Stimulated activated memory B cell treated with anti-CD40 and anti-IgM and Interleukin-4, amounts not matched to agents 10 μg/mL and 1 μg/mL and 100 μg/mL, for 72 hours (primary cell): Measurements from ENCODE around the gene TLE4.

Experiments
- ATAC-seq: fragments of 150-1000 bp; cut with Tn5 transposase; 2 replicates; pipeline ENCODE4 v1.10.0; 2021
- H3K27ac Mint-ChIP-seq: one replicate; pipeline ENCODE4 v1.8.0; 2022; ENCODE audit warnings: mild to moderate bottlenecking, mixed read lengths
- H3K27me3 Mint-ChIP-seq: one replicate; pipeline ENCODE4 v1.8.0; 2022; ENCODE audit warnings: mixed read lengths
- H3K36me3 Mint-ChIP-seq: one replicate; pipeline ENCODE4 v1.8.0; 2022; ENCODE audit warnings: mixed read lengths
- H3K4me1 Mint-ChIP-seq: one replicate; pipeline ENCODE4 v1.8.0; 2022; ENCODE audit warnings: mixed read lengths
- H3K4me3 Mint-ChIP-seq: one replicate; pipeline ENCODE4 v1.8.0; 2022; ENCODE audit warnings: mild to moderate bottlenecking, moderate library complexity, mixed read lengths
- H3K9me3 Mint-ChIP-seq: one replicate; pipeline ENCODE4 v1.8.0; 2022; ENCODE audit warnings: mixed read lengths

TLE4 gene

DNA sequence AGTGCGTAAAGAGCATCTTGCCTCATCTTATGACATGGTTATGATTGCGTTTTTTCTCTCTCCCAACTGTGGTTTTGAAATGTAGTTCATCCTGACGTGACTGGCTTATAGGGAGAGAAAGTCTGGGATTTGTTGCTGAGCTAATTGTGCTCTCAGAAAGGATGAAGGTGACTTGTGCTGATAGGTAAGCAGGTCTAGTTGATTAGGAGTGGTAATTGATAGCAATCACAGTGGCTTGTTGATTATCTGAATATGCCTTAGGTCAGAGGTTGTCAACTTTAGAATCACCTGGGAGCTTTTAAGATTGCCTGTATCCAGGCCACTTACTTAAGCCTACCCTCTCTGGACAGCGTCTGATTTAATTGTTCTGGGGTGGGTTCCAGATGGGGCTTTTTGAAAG, 117.8 kb downstream of the TLE4 start:
- no peak overlapping the region for H3K4me3 Mint-ChIP-seq
- no peak overlapping the region for H3K27ac Mint-ChIP-seq
- H3K36me3 Mint-ChIP-seq = peaks cover 42% of the 10 kb centered on the region
- no peak for ATAC-seq
- H3K9me3 Mint-ChIP-seq = peaks cover 2% of the 10 kb centered on the region
- H3K4me1 Mint-ChIP-seq = peaks cover 32% of the 10 kb centered on the region
- H3K27me3 Mint-ChIP-seq = no peaks in the 10 kb centered on the region

DNA sequence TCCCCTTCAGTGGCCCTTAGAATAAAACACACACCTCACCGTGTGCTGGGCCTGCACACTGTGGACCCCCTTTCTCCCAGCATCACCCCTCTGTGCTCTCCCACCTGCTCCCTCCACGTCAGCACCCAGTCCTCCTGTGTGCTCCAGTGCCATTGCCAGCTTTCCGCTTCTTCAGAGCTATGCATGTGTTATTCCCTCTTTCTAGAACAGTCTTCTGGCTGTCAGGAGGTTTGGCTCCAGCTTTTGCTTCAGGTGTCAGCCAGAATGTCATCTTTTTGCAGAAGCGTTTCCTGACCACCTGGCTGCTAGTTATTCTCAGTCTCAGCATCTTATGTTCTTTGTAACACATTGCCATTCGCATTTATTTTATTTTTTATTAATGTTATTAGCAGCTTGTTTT, 119.7 kb downstream of the TLE4 start:
- no peaks in the 10 kb centered on the region for H3K27me3 Mint-ChIP-seq
- H3K36me3 Mint-ChIP-seq = peaks cover 44% of the 10 kb centered on the region
- H3K4me1 Mint-ChIP-seq = peaks cover 38% of the 10 kb centered on the region
- no peak overlapping the region for H3K27ac Mint-ChIP-seq
- no peak overlapping the region for H3K4me3 Mint-ChIP-seq
- H3K9me3 Mint-ChIP-seq = peaks cover 2% of the 10 kb centered on the region
- no peak for ATAC-seq

DNA sequence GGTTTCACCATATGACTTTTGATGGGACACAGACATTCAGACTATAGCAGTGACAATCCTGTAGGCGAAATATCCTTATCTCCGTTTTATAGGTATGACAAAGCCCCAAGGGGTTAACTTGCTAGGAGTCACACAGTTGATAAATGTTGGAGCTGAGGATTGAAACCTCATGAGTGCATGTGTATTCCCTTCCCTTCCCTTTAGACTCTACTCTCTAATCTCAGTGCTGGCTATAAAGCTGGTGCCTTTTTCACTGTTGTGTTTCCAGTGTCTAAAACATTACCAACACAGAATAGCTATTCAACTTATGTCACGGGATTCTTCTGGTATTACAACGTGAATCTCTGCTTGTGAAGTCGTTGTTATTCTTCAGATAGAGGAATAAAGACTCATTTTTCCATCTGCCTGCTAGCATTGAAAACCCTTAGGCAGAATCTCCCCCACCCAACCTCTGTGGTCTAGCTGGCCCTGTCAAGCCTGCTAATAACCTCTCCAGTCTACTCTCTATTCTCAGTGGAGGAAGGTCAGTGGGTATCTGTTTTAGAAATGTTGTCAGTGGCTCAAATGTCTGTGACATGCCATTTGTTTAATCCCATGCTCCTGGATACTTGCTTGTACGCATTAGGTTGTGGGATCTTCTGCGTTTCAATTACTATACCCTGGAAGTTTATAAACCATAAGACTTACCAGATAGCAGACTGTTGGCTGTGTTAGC, 121.2 kb downstream of the TLE4 start:
- no peaks in the 10 kb centered on the region for H3K9me3 Mint-ChIP-seq
- H3K27me3 Mint-ChIP-seq = no peaks in the 10 kb centered on the region
- H3K4me1 Mint-ChIP-seq = peaks cover 31% of the 10 kb centered on the region
- H3K36me3 Mint-ChIP-seq = peaks cover 33% of the 10 kb centered on the region
- no peak overlapping the region for H3K4me3 Mint-ChIP-seq
- no peak overlapping the region for H3K27ac Mint-ChIP-seq
- ATAC-seq = no peak

DNA sequence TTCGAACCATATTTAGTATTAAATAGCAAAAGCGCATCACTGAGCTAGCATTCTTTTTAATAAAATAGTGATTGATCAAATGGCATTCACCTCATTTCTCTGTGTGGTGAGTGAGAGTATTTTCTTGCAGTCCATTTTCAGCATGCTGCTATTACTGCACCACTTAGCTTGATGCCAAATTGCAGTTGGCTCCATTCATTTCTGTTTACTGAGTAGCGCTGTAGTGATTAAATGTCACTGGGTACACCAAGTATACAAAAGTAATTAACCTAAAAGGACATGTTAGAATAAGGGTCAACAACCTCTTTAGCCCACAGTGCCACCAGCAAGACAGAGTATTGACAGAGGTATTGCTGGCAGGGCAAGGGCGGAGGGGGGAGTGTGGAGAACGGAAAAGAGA, 122.0 kb downstream of the TLE4 start:
- Mint-ChIP-seq H3K27ac (no peak overlapping the region), H3K27me3 (no peaks in the 10 kb centered on the region), H3K4me1 (peaks cover 31% of the 10 kb centered on the region), H3K36me3 (peaks cover 33% of the 10 kb centered on the region), H3K4me3 (peak overlapping the region; percentile 7), H3K9me3 (no peaks in the 10 kb centered on the region)
- no peak for ATAC-seq

DNA sequence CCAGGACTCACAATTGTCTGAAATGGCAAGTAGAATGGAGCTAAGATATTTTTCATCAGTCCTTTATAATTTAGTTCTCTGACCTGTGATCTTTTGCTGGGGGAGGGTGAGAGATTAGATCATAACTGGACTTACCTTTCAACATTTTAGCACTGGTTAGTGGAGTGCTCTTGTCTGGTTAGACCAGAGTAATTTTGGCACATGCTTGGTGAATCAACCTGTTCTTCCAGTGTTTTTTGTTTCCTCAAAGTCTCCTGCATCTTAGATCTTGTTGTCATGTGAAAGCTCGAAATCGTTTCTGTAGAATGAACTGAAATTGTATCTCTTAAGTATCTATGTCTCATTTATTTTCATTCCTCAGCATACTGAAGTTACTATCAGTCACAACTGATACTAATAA, 122.4 kb downstream of the TLE4 start:
- no peak for ATAC-seq
- no peak overlapping the region for H3K27ac Mint-ChIP-seq
- peaks cover 33% of the 10 kb centered on the region for H3K36me3 Mint-ChIP-seq
- H3K9me3 Mint-ChIP-seq = no peaks in the 10 kb centered on the region
- no peak overlapping the region for H3K4me3 Mint-ChIP-seq
- H3K4me1 Mint-ChIP-seq = peaks cover 31% of the 10 kb centered on the region
- no peaks in the 10 kb centered on the region for H3K27me3 Mint-ChIP-seq

DNA sequence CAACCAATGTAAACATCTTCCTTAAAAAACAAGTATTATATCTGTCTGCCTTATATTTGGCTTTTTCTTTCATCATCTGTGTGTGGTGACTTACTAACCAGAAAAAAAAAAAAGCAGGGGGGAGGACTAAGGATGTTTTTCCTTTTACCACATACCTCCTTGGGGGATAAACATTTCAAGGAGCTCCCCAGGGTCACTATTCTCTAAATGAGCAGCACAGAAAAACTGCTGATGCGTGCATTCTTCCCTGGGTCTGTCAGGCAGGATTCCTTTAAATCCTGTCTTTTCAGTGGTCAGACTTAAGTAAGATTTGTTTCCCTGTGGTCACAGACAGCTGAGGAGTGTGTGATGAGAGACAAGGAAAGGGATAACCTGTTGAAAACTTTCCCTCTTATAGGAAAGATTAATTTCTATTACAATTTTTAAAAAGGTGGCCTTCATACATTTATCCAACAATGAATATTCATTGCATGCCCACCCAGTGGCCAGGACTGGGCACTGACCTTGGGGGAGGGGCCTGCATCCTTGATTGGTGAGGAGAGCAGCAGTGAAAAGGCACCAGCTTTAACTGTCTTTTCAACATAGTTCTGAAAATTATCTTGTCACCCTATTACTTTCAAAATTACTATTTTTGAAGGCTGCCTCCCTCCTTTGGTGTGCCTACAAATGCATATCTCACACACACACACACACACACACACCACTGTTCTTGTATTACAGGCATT, 123.1 kb downstream of the TLE4 start:
- Mint-ChIP-seq H3K27ac (peak overlapping the region; percentile 25), H3K4me1 (peaks cover 30% of the 10 kb centered on the region), H3K27me3 (no peaks in the 10 kb centered on the region), H3K9me3 (no peaks in the 10 kb centered on the region), H3K4me3 (no peak overlapping the region), H3K36me3 (peaks cover 31% of the 10 kb centered on the region)
- no peak for ATAC-seq

DNA sequence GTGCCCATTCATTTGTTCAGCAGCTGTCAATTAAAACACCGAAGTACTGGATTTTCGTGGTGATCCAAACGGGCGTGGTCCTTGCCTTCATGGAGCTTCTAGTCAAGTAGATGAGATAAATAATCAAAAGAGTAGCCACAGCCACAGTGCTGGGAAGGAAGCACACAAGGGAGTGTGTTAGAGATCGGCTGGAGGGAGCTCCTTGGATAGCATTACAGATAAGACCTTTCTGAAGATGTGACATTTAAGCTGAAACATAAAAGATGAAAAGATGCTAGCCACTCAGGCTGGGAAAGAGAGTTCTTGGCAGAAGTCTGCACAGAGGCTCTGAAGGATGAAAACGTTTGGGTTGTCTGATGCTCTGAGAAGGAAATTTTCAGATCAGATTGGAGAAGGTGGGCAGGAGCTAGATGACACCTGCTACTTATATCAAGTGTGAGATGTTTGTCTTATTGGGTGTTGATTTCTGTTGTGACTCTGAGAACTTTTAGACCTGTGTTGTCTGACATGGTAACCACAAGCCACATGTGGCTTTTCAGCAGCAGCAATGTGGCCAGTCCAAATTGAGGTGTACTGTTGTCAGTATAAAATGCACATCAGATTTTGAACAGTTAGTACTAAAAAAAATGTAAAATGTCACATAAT, 123.9 kb downstream of the TLE4 start:
- Mint-ChIP-seq H3K9me3 (no peaks in the 10 kb centered on the region), H3K27ac (peak overlapping the region; percentile 25), H3K4me1 (peaks cover 31% of the 10 kb centered on the region), H3K4me3 (no peak overlapping the region), H3K36me3 (peaks cover 27% of the 10 kb centered on the region), H3K27me3 (no peaks in the 10 kb centered on the region)
- ATAC-seq = no peak

DNA sequence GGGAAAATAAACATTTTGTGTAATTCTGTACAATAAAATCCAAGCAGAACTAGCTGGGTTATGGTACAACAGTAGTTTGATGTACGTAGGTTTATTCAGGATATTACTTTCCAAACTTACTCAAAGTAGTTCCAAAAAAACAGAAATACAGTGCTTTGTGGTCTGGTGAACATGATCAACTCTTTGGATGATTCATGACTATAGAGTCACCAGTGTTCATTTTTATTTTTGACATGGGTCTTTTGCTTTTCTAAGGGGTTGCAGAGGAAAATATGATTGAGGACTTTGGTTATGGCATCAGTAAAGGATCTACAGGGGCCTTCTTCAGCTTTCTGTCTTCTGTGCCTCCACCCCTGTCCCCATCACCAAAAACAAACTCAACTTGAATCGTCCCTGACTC, 127.2 kb downstream of the TLE4 start:
- Mint-ChIP-seq H3K4me1 (peaks cover 40% of the 10 kb centered on the region), H3K36me3 (peaks cover 21% of the 10 kb centered on the region), H3K9me3 (no peaks in the 10 kb centered on the region), H3K4me3 (no peak overlapping the region), H3K27me3 (no peaks in the 10 kb centered on the region), H3K27ac (no peak overlapping the region)
- no peak for ATAC-seq

DNA sequence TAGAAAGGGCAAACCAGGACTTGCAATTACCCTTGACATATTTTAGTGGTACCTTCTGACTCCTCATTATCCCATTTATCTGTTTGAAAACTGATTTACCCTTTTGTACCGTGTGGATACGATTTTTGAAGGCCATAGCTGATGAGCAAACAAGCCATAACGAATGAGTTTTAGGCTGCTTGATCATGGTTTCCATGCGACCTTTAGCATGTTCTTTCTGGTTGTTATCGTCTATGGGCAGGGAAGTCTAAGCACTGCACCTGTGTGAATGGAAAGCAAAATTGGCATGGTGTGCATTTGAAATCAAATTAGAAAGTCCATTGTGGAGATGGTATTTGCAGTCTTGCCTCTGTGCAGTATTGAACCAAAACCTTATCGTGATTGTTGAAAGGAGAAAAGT, 127.7 kb downstream of the TLE4 start:
- H3K27me3 Mint-ChIP-seq = no peaks in the 10 kb centered on the region
- H3K9me3 Mint-ChIP-seq = no peaks in the 10 kb centered on the region
- H3K4me1 Mint-ChIP-seq = peaks cover 35% of the 10 kb centered on the region
- no peak overlapping the region for H3K27ac Mint-ChIP-seq
- H3K4me3 Mint-ChIP-seq = no peak overlapping the region
- ATAC-seq = no peak
- peaks cover 27% of the 10 kb centered on the region for H3K36me3 Mint-ChIP-seq

DNA sequence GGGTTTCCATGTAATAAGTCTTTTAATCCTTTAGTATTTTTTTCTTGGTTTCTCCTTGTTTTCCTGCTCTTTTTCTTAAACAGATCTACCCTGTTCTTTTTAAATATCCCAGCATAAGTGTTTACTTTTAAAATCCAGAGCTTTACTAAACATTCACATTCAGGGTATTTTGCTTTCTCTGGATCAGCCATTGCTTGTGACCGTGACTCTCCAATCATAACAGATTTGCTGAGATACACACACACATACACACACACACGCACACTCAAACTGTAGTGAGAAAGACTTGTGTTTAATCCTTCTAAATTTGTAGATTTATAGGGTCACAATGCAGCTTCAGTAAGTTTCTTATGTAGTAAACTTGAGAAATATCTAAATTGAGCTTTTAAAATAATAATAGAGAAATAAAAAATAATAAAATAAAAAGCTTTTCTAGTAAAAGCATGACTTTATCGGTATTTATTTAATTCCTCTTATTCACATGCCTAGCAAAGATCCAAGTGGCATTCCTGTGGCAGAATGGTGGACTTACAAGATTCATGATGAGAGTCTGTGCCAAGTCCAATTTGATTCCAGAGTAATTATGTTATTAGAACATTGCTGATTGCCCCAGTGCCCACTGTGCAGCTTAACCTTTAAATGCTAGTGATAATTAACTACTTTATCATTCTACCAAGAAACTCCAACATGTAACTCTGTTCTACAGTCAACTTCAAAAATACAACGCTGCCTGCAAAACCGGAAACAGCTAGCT, 129.0 kb downstream of the TLE4 start:
- peaks cover 24% of the 10 kb centered on the region for H3K4me1 Mint-ChIP-seq

DNA sequence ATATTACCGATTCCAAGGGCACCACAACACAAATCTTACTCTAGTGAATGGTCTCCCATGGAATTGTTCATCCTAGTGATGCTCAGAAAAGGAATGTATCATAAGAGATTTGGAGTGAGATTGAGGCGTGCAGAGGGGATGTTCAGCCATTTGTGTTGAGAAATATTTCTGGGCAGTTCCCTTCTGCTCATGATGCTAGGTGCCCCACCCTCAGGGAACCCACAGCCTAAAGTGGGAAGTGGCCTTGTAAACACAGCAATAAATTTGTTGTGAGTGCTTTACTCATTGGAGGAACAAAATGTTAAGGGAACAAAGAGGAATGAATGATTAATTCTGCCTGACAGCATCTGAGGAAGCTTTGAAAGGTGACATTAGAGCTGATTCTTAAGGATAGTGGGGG, 129.9 kb downstream of the TLE4 start:
- Mint-ChIP-seq H3K27ac (peak overlapping the region; percentile 44), H3K4me1 (peaks cover 22% of the 10 kb centered on the region), H3K4me3 (no peak overlapping the region), H3K36me3 (peaks cover 40% of the 10 kb centered on the region), H3K9me3 (no peaks in the 10 kb centered on the region), H3K27me3 (no peaks in the 10 kb centered on the region)
- ATAC-seq = no peak

More for the DNA sequence above, 129.0 kb downstream of the TLE4 start:
- Mint-ChIP-seq H3K27ac (peak overlapping the region; percentile 44), H3K9me3 (no peaks in the 10 kb centered on the region), H3K4me3 (no peak overlapping the region), H3K27me3 (no peaks in the 10 kb centered on the region), H3K36me3 (peaks cover 33% of the 10 kb centered on the region)
- no peak for ATAC-seq

DNA sequence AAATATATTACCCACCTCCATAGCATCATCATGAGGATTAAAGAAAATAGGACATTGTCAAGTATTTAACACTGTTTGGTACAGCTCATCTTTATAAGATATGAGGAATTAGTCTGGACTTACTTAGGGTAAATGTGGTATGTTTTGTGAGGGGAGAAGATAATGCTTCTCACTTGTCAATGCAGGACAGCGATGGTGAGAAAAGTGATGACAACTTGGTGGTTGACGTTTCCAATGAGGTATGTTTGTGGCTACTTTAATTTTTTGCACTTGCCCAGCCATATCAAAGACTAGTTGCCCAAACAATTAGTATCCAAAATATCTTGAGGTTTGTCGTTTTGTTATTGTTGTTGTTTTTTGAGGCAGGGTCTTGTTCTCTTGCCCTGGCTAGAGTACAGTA, 133.9 kb downstream of the TLE4 start:
- H3K9me3 Mint-ChIP-seq = no peaks in the 10 kb centered on the region
- no peak for ATAC-seq
- no peak overlapping the region for H3K27ac Mint-ChIP-seq
- peaks cover 69% of the 10 kb centered on the region for H3K36me3 Mint-ChIP-seq
- H3K27me3 Mint-ChIP-seq = no peaks in the 10 kb centered on the region
- H3K4me1 Mint-ChIP-seq = peaks cover 13% of the 10 kb centered on the region
- no peak overlapping the region for H3K4me3 Mint-ChIP-seq

DNA sequence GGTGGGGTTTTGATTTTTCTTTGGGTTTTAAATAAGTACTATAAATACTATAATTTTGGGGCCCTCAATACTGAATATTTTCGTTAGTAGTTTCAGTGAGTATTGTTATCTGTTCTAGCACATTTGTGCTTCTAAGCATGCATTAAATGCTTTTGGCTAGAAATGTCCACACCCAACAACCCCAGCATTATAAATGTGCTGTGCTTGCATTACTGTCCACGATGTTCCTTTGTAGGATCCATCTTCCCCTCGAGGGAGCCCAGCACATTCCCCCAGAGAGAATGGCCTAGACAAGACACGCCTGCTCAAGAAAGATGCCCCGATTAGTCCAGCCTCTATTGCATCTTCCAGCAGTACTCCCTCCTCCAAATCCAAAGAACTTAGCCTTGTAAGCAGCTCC, 134.7 kb downstream of the TLE4 start:
- Mint-ChIP-seq H3K9me3 (no peaks in the 10 kb centered on the region), H3K36me3 (peaks cover 74% of the 10 kb centered on the region), H3K4me3 (no peak overlapping the region), H3K4me1 (peaks cover 8% of the 10 kb centered on the region), H3K27me3 (no peaks in the 10 kb centered on the region), H3K27ac (no peak overlapping the region)
- ATAC-seq = no peak

DNA sequence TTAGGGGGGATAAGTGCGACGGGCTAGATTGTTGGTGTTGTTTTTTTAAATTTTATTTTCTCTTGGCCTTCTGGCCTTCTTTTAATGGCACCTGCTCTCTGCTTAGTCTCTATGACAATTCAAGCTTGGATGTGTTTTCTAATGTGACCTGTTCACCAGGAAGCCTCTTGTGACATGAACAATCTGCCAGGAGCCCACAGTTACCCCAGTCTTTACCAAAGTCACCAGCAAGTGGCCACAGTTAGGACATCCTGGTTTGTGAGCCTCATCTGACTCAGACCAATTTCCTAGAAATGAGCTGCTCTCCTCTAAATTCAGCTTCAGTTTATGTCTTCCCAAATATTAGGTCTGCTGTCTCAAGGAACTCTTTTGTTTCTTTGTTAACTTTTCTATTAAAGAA, 135.8 kb downstream of the TLE4 start:
- H3K27ac Mint-ChIP-seq = no peak overlapping the region
- H3K4me3 Mint-ChIP-seq = no peak overlapping the region
- ATAC-seq = no peak
- no peaks in the 10 kb centered on the region for H3K4me1 Mint-ChIP-seq
- H3K27me3 Mint-ChIP-seq = no peaks in the 10 kb centered on the region
- H3K9me3 Mint-ChIP-seq = no peaks in the 10 kb centered on the region
- H3K36me3 Mint-ChIP-seq = peaks cover 73% of the 10 kb centered on the region

DNA sequence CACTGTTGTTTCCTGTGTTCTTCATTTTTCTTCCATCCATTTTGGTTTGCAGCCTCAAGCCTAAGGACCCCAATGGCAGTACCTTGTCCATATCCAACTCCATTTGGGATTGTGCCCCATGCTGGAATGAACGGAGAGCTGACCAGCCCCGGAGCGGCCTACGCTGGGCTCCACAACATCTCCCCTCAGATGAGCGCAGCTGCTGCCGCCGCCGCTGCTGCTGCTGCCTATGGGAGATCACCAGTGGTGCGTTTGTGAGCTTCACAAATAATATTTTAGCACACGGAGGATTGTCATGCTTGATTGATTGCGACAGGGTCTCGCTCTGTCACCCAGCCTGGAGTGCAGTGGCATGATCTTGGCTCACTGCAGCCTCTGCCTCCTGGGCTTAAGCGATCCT, 136.8 kb downstream of the TLE4 start:
- H3K27me3 Mint-ChIP-seq = no peaks in the 10 kb centered on the region
- peaks cover 73% of the 10 kb centered on the region for H3K36me3 Mint-ChIP-seq
- no peaks in the 10 kb centered on the region for H3K4me1 Mint-ChIP-seq
- H3K4me3 Mint-ChIP-seq = no peak overlapping the region
- H3K9me3 Mint-ChIP-seq = no peaks in the 10 kb centered on the region
- ATAC-seq = no peak
- H3K27ac Mint-ChIP-seq = no peak overlapping the region
